Natural killer cell (primary cell): ENCODE measurements around the gene HIBADH. TPM values are rescaled to one million over a fixed set of nuclear protein-coding genes. Genes with fewer than 3 reads are reported as not detected.

Experiments
- ATAC-seq, 3 donors: fragments of 150-1000 bp in 2 of 3; fragments of 200-7000 bp in 1 of 3; cut with Tn5 transposase; 1 replicate in 1 of 3; 2 replicates in 2 of 3; pipeline ENCODE4 v1.10.0; 2021; ENCODE audit warnings: mild to moderate bottlenecking in 2 of 3, moderate library complexity in 2 of 3
- DNase-seq, 2 donors: peaks; one replicate each; pipeline versions ENCODE4 v3.0.0 to v3.0.0-alpha.2; 2013 to 2021; ENCODE audit warnings: mixed read lengths in 1 of 2
- H3K27ac ChIP-seq: one replicate; pipeline ENCODE4 v1.5.1; 2013; ENCODE audit warnings: mild to moderate bottlenecking, low read length
- H3K27me3 ChIP-seq: one replicate; pipeline ENCODE4 v1.6.1; 2013; ENCODE audit warnings: low read length; ENCODE audit not compliant: control insufficient read depth, insufficient read depth
- H3K36me3 ChIP-seq: one replicate; pipeline ENCODE4 v1.6.1; 2013; ENCODE audit warnings: low read length; ENCODE audit not compliant: control insufficient read depth, insufficient read depth
- H3K4me1 ChIP-seq: one replicate; pipeline ENCODE4 v1.6.1; 2013; ENCODE audit warnings: low read length; ENCODE audit not compliant: control insufficient read depth, insufficient read depth
- H3K4me3 ChIP-seq: one replicate; pipeline ENCODE4 v1.5.1; 2013; ENCODE audit warnings: low read length
- H3K9me3 ChIP-seq: one replicate; pipeline ENCODE4 v1.6.1; 2013; ENCODE audit warnings: low read length; ENCODE audit not compliant: control insufficient read depth, insufficient read depth
- H3K27ac Mint-ChIP-seq, 2 donors: one replicate each; pipeline ENCODE4 v1.8.0; 2022; ENCODE audit warnings: mild to moderate bottlenecking in 2 of 2, mixed read lengths in 2 of 2, moderate library complexity in 1 of 2
- H3K27me3 Mint-ChIP-seq, 2 donors: one replicate each; pipeline ENCODE4 v1.8.0; 2022; ENCODE audit warnings: low read depth in 2 of 2, mixed read lengths in 2 of 2
- H3K36me3 Mint-ChIP-seq: one replicate; pipeline ENCODE4 v1.8.0; 2022; ENCODE audit warnings: mixed read lengths
- H3K4me1 Mint-ChIP-seq, 2 donors: one replicate each; pipeline ENCODE4 v1.8.0; 2022; ENCODE audit warnings: mixed read lengths in 2 of 2
- H3K4me3 Mint-ChIP-seq: one replicate; pipeline ENCODE4 v1.8.0; 2022; ENCODE audit warnings: mild to moderate bottlenecking, moderate library complexity, mixed read lengths
- H3K9me3 Mint-ChIP-seq, 2 donors: one replicate each; pipeline ENCODE4 v1.8.0; 2022; ENCODE audit warnings: mixed read lengths in 2 of 2
- WGBS: methylation state at CpG from one replicate; pipeline ENCODE4 v1.1.7; 2013; ENCODE audit warnings: missing lambda C conversion rate; ENCODE audit not compliant: insufficient coverage; 5-methylcytosine and 5-hydroxymethylcytosine counted together
- intact Hi-C: fragments of 100-400 bp; cut with micrococcal nuclease; formaldehyde crosslinking; loops from one replicate; pipeline ENCODE4 v1.14.2; 2022
- total RNA-seq, 4 donors: library from RNA; stranded (reverse); fragments of 120-200 nt in 1 of 4; gene quantifications; one replicate each; pipeline versions ENCODE4 v1.2.3 to v1.2.4, GENCODE V29; 2013 to 2022
- TF ChIP-seq, protein P1 (sequence below): fragments of 200-600 bp; IDR thresholded peaks from one replicate; pipeline ENCODE4 v1.8.0; 2022; ENCODE audit warnings: antibody characterized with exemption

The HIBADH gene
- total RNA-seq, 3 donors from 2014 or later (not counting 1 experiment from before 2014, with no cell fraction given): 8.0 to 9.9 (median 8.1) TPM

- Mint-ChIP-seq H3K27ac (no peak overlapping the region), H3K9me3 (no peaks in the 10 kb centered on the region), H3K4me3 (no peak overlapping the region), H3K36me3 (peaks cover 7% of the 10 kb centered on the region), H3K27me3 (no peaks in the 10 kb centered on the region), H3K4me1 (no peaks in the 10 kb centered on the region)
- TF ChIP-seq, protein P1, sequence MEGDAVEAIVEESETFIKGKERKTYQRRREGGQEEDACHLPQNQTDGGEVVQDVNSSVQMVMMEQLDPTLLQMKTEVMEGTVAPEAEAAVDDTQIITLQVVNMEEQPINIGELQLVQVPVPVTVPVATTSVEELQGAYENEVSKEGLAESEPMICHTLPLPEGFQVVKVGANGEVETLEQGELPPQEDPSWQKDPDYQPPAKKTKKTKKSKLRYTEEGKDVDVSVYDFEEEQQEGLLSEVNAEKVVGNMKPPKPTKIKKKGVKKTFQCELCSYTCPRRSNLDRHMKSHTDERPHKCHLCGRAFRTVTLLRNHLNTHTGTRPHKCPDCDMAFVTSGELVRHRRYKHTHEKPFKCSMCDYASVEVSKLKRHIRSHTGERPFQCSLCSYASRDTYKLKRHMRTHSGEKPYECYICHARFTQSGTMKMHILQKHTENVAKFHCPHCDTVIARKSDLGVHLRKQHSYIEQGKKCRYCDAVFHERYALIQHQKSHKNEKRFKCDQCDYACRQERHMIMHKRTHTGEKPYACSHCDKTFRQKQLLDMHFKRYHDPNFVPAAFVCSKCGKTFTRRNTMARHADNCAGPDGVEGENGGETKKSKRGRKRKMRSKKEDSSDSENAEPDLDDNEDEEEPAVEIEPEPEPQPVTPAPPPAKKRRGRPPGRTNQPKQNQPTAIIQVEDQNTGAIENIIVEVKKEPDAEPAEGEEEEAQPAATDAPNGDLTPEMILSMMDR: no peak
- no peaks in the 10 kb centered on the region for H3K27me3 ChIP-seq
- 93% methylated on average over 1 of the region's 1 CpG for WGBS
- DNase-seq (no peak), ATAC-seq (no peak)
- no peak overlapping the region for H3K4me3 ChIP-seq
- H3K36me3 ChIP-seq: peaks cover 6% of the 10 kb centered on the region
- no peak overlapping the region for H3K27ac ChIP-seq
- H3K9me3 ChIP-seq: no peaks in the 10 kb centered on the region
- no peaks in the 10 kb centered on the region for H3K4me1 ChIP-seq
- intact Hi-C loops: no loop called here
These were observed 130.4 kb downstream of the HIBADH start for GRCh38 chr7:27532314-27532713.

GRCh38 chr7:27527348-27527714 lies 135.4 kb downstream of the HIBADH start:
- peaks cover 7% of the 10 kb centered on the region for H3K36me3 Mint-ChIP-seq
- TF ChIP-seq, protein P1: no peak
- intact Hi-C loops: no loop called here

GRCh38 chr7:27526611-27527347 lies 135.9 kb downstream of the HIBADH start:
- Histone ChIP-seq H3K9me3 (no peaks in the 10 kb centered on the region), H3K4me1 (no peaks in the 10 kb centered on the region), H3K36me3 (peaks cover 6% of the 10 kb centered on the region), H3K27me3 (no peaks in the 10 kb centered on the region), H3K27ac (no peak overlapping the region), H3K4me3 (no peak overlapping the region)
- no peak overlapping the region for H3K27ac Mint-ChIP-seq
- DNase-seq: no peak
- 90% methylated on average over 1 of the region's 1 CpG for WGBS
- no peak for ATAC-seq
- TF ChIP-seq, protein P1: no peak
- no peak overlapping the region for H3K4me3 Mint-ChIP-seq
- H3K27me3 Mint-ChIP-seq: no peaks in the 10 kb centered on the region
- intact Hi-C loops: no loop called here
- peaks cover 7% of the 10 kb centered on the region for H3K36me3 Mint-ChIP-seq
- H3K9me3 Mint-ChIP-seq: no peaks in the 10 kb centered on the region
- no peaks in the 10 kb centered on the region for H3K4me1 Mint-ChIP-seq

More at GRCh38 chr7:27527348-27527714, 135.4 kb downstream of the HIBADH start:
- Histone ChIP-seq H3K27ac (no peak overlapping the region), H3K36me3 (peaks cover 6% of the 10 kb centered on the region), H3K9me3 (no peaks in the 10 kb centered on the region), H3K27me3 (no peaks in the 10 kb centered on the region), H3K4me1 (no peaks in the 10 kb centered on the region), H3K4me3 (no peak overlapping the region)
- no peaks in the 10 kb centered on the region for H3K27me3 Mint-ChIP-seq
- no peak overlapping the region for H3K4me3 Mint-ChIP-seq
- no peak for DNase-seq
- H3K4me1 Mint-ChIP-seq: no peaks in the 10 kb centered on the region
- 77% methylated on average over 2 of the region's 2 CpGs for WGBS
- H3K27ac Mint-ChIP-seq: no peak overlapping the region
- ATAC-seq: no peak
- no peaks in the 10 kb centered on the region for H3K9me3 Mint-ChIP-seq

DNA sequence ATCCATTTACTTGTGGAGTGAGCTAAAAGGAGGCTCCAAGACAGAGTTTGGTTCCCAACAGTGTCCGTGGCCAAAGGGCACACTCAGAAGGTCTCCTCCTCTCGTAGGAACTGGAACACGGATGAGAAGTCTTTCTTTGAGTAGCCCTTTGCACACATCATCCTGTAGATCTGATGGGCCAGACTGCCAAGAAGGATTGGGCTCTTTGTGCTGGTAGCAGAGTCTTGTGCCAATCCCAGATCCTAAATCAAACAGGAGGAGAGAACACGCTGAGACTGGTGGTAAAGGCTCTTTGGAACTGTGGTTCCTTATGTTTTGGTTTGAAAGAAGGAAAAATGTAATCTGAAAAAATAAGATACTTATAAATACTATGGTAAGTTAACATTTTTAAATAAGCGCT lies 136.6 kb downstream of the HIBADH start:
- H3K9me3 ChIP-seq: no peaks in the 10 kb centered on the region
- Mint-ChIP-seq H3K27me3 (no peaks in the 10 kb centered on the region), H3K36me3 (peaks cover 7% of the 10 kb centered on the region), H3K27ac (no peak overlapping the region), H3K4me3 (no peak overlapping the region), H3K4me1 (no peaks in the 10 kb centered on the region), H3K9me3 (no peaks in the 10 kb centered on the region)
- WGBS: 94% methylated on average over 5 of the region's 5 CpGs
- H3K27me3 ChIP-seq: no peaks in the 10 kb centered on the region
- ATAC-seq (no peak), DNase-seq (no peak)
- TF ChIP-seq, protein P1: no peak
- no peak overlapping the region for H3K27ac ChIP-seq
- no peak overlapping the region for H3K4me3 ChIP-seq
- H3K36me3 ChIP-seq: peaks cover 6% of the 10 kb centered on the region
- intact Hi-C loops: no loop called here
- no peaks in the 10 kb centered on the region for H3K4me1 ChIP-seq
